Progenitor cell of endocrine pancreas (in vitro differentiated cells): ENCODE data around the gene AQP5. TPM values are rescaled to one million over a fixed set of nuclear protein-coding genes. Genes with fewer than 3 reads are reported as not detected.

ENCODE experiments used
- DNase-seq: peaks from one replicate; pipeline ENCODE4 v3.0.0; 2021; ENCODE audit warnings: low spot score; ENCODE audit not compliant: unreplicated experiment
- H3K27ac Mint-ChIP-seq: 2 replicates; pipeline ENCODE4 v1.8.0; 2021; ENCODE audit warnings: mild to moderate bottlenecking, moderate library complexity, mixed read lengths
- H3K27me3 Mint-ChIP-seq: 2 replicates; pipeline ENCODE4 v1.8.0; 2021; ENCODE audit warnings: mixed read lengths
- H3K36me3 Mint-ChIP-seq: 2 replicates; pipeline ENCODE4 v1.8.0; 2022; ENCODE audit warnings: mixed read lengths; ENCODE audit not compliant: insufficient read depth
- H3K4me1 Mint-ChIP-seq: 2 replicates; pipeline ENCODE4 v1.8.0; 2021; ENCODE audit warnings: low read depth, mixed read lengths
- H3K4me3 Mint-ChIP-seq: 2 replicates; pipeline ENCODE4 v1.8.0; 2021; ENCODE audit warnings: low read depth, mild to moderate bottlenecking, moderate library complexity, mixed read lengths
- H3K9me3 Mint-ChIP-seq: 2 replicates; pipeline ENCODE4 v1.8.0; 2021; ENCODE audit warnings: low read depth, mixed read lengths
- total RNA-seq: library from RNA; stranded (reverse); gene quantifications from 2 replicates; pipeline ENCODE4 v1.2.1, GENCODE V29; 2021
- TF ChIP-seq, protein P1 (sequence below): fragments of 200-600 bp; sonication (generic); IDR thresholded peaks from one replicate; pipeline ENCODE4 v1.5.0; 2021; ENCODE audit warnings: antibody characterized with exemption, mild to moderate bottlenecking; ENCODE audit not compliant: unreplicated experiment

Gene AQP5
- total RNA-seq, 1 donor from 2014 or later, result 1.8 TPM

DNA sequence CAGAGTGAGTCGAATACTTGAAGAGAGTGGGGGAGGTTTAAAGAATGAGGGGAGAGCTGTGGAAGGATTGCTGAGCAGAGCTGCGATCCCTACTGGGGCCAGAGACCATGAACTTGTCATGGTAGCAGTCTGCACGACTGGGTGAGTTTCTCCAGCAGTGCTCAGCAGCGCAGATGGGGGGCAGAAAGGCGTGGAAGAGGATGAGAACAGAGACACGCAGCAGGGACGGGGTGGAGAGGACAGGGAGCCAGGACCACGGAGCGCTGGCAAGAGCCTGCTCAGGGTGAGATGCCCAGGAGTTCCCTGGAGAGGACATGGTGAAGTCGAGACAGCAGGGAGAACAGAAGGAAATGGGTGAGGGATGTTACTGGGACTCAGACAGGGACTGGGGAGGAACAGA, 9.0 kb downstream of the AQP5 start:
- H3K4me3 Mint-ChIP-seq, result no peak overlapping the region
- no peak overlapping the region for H3K27ac Mint-ChIP-seq
- DNase-seq, result no peak
- H3K36me3 Mint-ChIP-seq, result no peaks in the 10 kb centered on the region
- H3K9me3 Mint-ChIP-seq, result no peaks in the 10 kb centered on the region
- H3K4me1 Mint-ChIP-seq, result no peaks in the 10 kb centered on the region
- peaks cover 32% of the 10 kb centered on the region for H3K27me3 Mint-ChIP-seq
- TF ChIP-seq, protein P1, sequence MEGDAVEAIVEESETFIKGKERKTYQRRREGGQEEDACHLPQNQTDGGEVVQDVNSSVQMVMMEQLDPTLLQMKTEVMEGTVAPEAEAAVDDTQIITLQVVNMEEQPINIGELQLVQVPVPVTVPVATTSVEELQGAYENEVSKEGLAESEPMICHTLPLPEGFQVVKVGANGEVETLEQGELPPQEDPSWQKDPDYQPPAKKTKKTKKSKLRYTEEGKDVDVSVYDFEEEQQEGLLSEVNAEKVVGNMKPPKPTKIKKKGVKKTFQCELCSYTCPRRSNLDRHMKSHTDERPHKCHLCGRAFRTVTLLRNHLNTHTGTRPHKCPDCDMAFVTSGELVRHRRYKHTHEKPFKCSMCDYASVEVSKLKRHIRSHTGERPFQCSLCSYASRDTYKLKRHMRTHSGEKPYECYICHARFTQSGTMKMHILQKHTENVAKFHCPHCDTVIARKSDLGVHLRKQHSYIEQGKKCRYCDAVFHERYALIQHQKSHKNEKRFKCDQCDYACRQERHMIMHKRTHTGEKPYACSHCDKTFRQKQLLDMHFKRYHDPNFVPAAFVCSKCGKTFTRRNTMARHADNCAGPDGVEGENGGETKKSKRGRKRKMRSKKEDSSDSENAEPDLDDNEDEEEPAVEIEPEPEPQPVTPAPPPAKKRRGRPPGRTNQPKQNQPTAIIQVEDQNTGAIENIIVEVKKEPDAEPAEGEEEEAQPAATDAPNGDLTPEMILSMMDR, result no peak

DNA sequence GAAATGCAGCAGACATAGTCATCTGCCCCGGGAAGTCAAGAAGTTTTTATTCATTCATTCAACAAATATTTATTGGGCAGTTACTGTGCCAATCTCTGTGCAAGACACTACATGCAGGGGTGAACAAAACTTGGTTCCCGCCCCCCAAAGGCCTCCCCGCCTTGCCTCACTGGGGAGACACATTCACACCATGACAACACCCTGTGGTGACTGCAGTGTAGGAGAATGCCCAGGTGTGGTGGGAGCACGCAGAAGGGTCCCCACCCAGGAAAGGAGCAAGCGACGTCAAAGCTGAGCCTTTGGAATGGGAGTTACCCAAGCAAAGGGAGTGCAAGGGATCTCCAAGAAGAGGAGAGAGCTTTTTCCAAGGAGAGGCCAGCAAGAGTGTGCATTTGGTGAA, 9.5 kb downstream of the AQP5 start:
- no peak overlapping the region for H3K4me3 Mint-ChIP-seq
- no peak for DNase-seq
- H3K4me1 Mint-ChIP-seq, result no peaks in the 10 kb centered on the region
- H3K27me3 Mint-ChIP-seq, result peaks cover 29% of the 10 kb centered on the region
- no peak overlapping the region for H3K27ac Mint-ChIP-seq
- no peaks in the 10 kb centered on the region for H3K9me3 Mint-ChIP-seq
- TF ChIP-seq, protein P1, result no peak
- H3K36me3 Mint-ChIP-seq, result no peaks in the 10 kb centered on the region

DNA sequence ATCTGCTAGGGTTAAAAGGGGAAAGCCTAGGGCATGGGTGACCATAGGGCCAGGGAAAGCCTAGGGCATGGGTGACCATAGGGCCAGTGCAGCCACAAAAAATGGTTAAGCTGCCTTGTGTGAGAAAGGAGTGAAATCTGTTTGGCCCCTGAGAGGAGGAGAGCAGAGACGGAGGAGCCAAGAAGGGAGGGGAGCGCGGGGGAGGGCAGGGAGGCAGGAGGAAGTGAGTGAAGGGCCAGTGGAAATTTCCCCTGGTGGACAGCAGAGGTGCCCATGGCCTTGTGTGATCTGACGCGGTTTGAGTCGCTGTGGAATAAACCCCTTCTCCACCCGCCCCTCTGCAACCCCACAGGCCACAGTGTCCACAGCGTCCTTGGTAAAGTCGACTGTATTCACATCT, 10.5 kb downstream of the AQP5 start:
- Mint-ChIP-seq H3K36me3 (no peaks in the 10 kb centered on the region), H3K27ac (no peak overlapping the region), H3K4me1 (no peaks in the 10 kb centered on the region), H3K9me3 (no peaks in the 10 kb centered on the region), H3K27me3 (peaks cover 23% of the 10 kb centered on the region), H3K4me3 (no peak overlapping the region)
- DNase-seq, result no peak
- TF ChIP-seq, protein P1, result no peak

DNA sequence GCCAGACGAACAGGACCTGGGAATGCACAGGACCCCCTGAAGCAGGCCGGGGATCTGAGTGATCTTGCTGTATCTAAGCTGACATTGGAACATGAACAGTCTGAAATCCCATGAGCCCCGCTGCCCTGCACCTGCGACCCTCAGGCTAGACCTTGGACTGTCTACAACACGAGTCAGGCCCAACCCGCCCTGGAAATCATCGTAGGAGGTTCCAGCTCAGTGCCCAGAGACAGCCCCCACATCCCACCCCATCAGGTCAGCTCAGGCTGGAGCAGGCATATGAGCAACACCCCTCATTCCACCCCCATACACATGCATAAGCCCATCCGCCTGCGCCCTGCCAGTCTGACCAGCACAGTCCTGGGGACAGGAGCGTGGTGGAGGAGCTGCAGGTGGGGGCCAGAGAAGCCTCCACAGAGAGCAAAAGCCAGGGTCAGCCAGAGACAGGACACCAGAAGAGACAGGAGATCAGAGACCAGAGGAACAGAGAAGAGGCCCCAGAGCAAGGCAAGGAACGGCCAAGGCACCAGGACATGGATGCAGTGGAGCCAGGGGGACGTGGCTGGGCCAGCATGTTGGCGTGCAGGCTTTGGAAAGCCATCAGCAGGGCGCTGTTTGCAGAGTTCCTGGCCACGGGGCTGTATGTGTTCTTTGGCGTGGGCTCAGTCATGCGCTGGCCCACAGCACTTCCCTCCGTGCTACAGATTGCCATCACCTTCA, 11.1 kb downstream of the AQP5 start, which contains the start of gene AQP6:
Gene AQP6, plus strand, starts transcription at position 307 of the 720 bp plus-strand sequence. Its CDS starts 227 bp downstream, at position 534.
- Mint-ChIP-seq H3K27me3 (peaks cover 22% of the 10 kb centered on the region), H3K9me3 (no peaks in the 10 kb centered on the region), H3K36me3 (no peaks in the 10 kb centered on the region), H3K4me3 (no peak within 1 kb of the TSS), H3K27ac (no peak within 1 kb of the TSS), H3K4me1 (no peaks in the 10 kb centered on the region)
- no peak for DNase-seq
- TF ChIP-seq, protein P1, result no peak

DNA sequence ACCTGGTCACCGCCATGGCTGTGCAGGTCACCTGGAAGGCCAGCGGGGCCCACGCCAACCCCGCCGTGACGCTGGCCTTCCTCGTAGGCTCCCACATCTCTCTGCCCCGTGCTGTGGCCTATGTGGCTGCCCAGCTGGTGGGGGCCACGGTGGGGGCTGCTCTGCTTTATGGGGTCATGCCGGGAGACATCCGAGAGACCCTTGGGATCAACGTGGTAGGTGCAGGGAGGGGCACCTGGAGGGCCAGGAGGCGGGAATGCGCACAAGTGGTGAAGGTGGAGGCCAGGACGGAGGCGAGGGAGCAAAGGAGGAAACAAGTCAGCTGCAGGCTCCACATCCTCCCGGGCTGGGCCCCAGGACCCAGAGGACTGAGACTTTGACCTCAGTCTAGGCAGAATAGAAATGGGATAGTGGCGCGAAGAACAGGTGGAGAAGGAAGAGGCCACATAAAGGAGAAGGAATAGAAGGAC, 11.7 kb downstream of the AQP5 start:
- Mint-ChIP-seq H3K4me3 (no peak overlapping the region), H3K4me1 (peaks cover 2% of the 10 kb centered on the region), H3K9me3 (no peaks in the 10 kb centered on the region), H3K27ac (no peak overlapping the region), H3K36me3 (no peaks in the 10 kb centered on the region), H3K27me3 (peaks cover 22% of the 10 kb centered on the region)
- TF ChIP-seq, protein P1, result no peak
- DNase-seq, result no peak
